HCT116 (cell line): ENCODE measurements around the gene PLD1. TPM values are rescaled to one million over a fixed set of nuclear protein-coding genes. Genes with fewer than 3 reads are reported as not detected.

ENCODE experiments used
- ATAC-seq: fragments of 200-7000 bp; cut with Tn5 transposase; 2 replicates; pipeline ENCODE4 v1.9.1; 2020; ENCODE audit warnings: mild to moderate bottlenecking, moderate library complexity
- BruUV-seq: library from RNA; stranded (reverse); fragments of 400-500 nt; replicated peaks from 2 replicates; lab custom pipeline; 2021; lab: Mats Ljungman, UMichigan
- CTCF ChIA-PET: fragments of 300-600 bp; sonication (Branson Sonifier 250); formaldehyde crosslinking; loops from one replicate; lab custom pipeline; 2021; ENCODE audit warnings: antibody characterized with exemption; lab: Charles Lee
- POLR2A ChIA-PET: fragments of 300-600, 350-600 bp; sonication (Branson Sonifier 250); formaldehyde crosslinking; loops from one replicate; lab custom pipeline; 2021; ENCODE audit warnings: antibody characterized with exemption; lab: Charles Lee
- RAD21 ChIA-PET, 2 experiments: fragments of 300-600 bp; sonication (Branson Sonifier 250); formaldehyde crosslinking; loops; one replicate each; lab custom pipeline; 2023; ENCODE audit warnings: low total read pairs in 2 of 2; ENCODE audit not compliant: uncharacterized antibody in 2 of 2, unreplicated experiment in 2 of 2, low non-redundant PET in 1 of 2; lab: Charles Lee
- DNase-seq: peaks from one replicate; pipeline ENCODE4 v3.0.0-alpha.2; 2010; ENCODE audit warnings: low read depth, low spot score
- H2AFZ ChIP-seq: fragments of 200-600 bp; shearing (Covaris generic), sonication (generic); 2 replicates; pipeline ENCODE4 v1.6.1; 2017; ENCODE audit warnings: low read depth, mixed run types, mixed read lengths, antibody characterized with exemption, low read length; ENCODE audit not compliant: poor library complexity, severe bottlenecking
- H3K27ac ChIP-seq: 2 replicates; pipeline ENCODE4 v1.5.1; 2012; ENCODE audit warnings: low read depth, low read length
- H3K27me3 ChIP-seq: fragments of 200-600 bp; sonication (generic); 2 replicates; pipeline ENCODE4 v1.6.1; 2016; ENCODE audit warnings: mixed run types, low read length, mixed read lengths; ENCODE audit not compliant: insufficient read depth
- H3K36me3 ChIP-seq, 2 experiments: fragments of 200-500 bp in 1 of 2; fragments of 200-600 bp in 1 of 2; sonication (Bioruptor generic) in 1 of 2; sonication (generic) in 1 of 2; 2 replicates each; pipeline versions ENCODE4 v1.5.1 to v1.6.1; 2014 to 2016; ENCODE audit warnings: low read length in 2 of 2, inconsistent platforms in 1 of 2, mixed read lengths in 1 of 2, mixed run types in 1 of 2; ENCODE audit not compliant: insufficient read depth in 2 of 2, control insufficient read depth in 1 of 2
- H3K4me1 ChIP-seq, 2 experiments: fragments of 200-600 bp in 1 of 2; sonication (generic) in 1 of 2; 2 replicates each; pipeline versions ENCODE4 v1.5.1 to v1.6.1; 2012 to 2017; ENCODE audit warnings: low read length in 2 of 2, inconsistent platforms in 1 of 2, mild to moderate bottlenecking in 1 of 2, mixed read lengths in 1 of 2, mixed run types in 1 of 2, moderate library complexity in 1 of 2; ENCODE audit not compliant: insufficient read depth in 2 of 2, control insufficient read depth in 1 of 2
- H3K4me2 ChIP-seq: fragments of 200-600 bp; sonication (generic); 2 replicates; pipeline ENCODE4 v1.6.1; 2017; ENCODE audit warnings: mixed run types, low read length, mixed read lengths
- H3K4me3 ChIP-seq, 2 experiments: fragments of 200-600 bp in 1 of 2; sonication (generic) in 1 of 2; replicated peaks in 1 of 2; 2 replicates each; pipeline ENCODE4 v1.5.1; 2011 to 2016; ENCODE audit warnings: low read length in 2 of 2, control low read depth in 1 of 2, low read depth in 1 of 2, mild to moderate bottlenecking in 1 of 2, mixed read lengths in 1 of 2, mixed run types in 1 of 2
- H3K79me2 ChIP-seq: fragments of 200-600 bp; sonication (generic); 2 replicates; pipeline ENCODE4 v1.6.1; 2017; ENCODE audit warnings: mild to moderate bottlenecking, mixed run types, low read length, moderate library complexity, mixed read lengths; ENCODE audit not compliant: insufficient read depth
- H3K9ac ChIP-seq: fragments of 200-600 bp; sonication (generic); 2 replicates; pipeline ENCODE4 v1.6.1; 2016; ENCODE audit warnings: low read length, mixed read lengths
- H3K9me2 ChIP-seq: fragments of 200-600 bp; sonication (generic), shearing (Covaris generic); 2 replicates; pipeline ENCODE4 v1.6.1; 2017; ENCODE audit warnings: mixed run types, mild to moderate bottlenecking, moderate library complexity; ENCODE audit not compliant: insufficient read depth
- H3K9me3 ChIP-seq, 2 experiments: fragments of 200-500 bp in 1 of 2; fragments of 200-600 bp in 1 of 2; sonication (Bioruptor generic) in 1 of 2; sonication (generic) in 1 of 2; 2 replicates each; pipeline ENCODE4 v1.6.1; 2014 to 2017; ENCODE audit warnings: low read length in 2 of 2, mixed read lengths in 2 of 2, inconsistent platforms in 1 of 2, low read depth in 1 of 2, mild to moderate bottlenecking in 1 of 2, mixed run types in 1 of 2, moderate library complexity in 1 of 2; ENCODE audit not compliant: control insufficient read depth in 1 of 2, insufficient read depth in 1 of 2
- H4K20me1 ChIP-seq: fragments of 200-600 bp; sonication (generic), shearing (Covaris generic); 2 replicates; pipeline ENCODE4 v1.6.1; 2017; ENCODE audit warnings: mixed run types, mild to moderate bottlenecking, moderate library complexity; ENCODE audit not compliant: insufficient read depth
- CTCF ChIP-seq, 3 experiments: fragments of 200-600 bp in 1 of 3; sonication (generic) in 1 of 3; IDR thresholded peaks in 2 of 3; conservative IDR thresholded peaks in 1 of 3; 2 replicates each; pipeline ENCODE4 v1.5.1; 2012 to 2017; ENCODE audit warnings: low read depth in 2 of 3, low read length in 2 of 3, antibody characterized with exemption in 1 of 3, borderline replicate concordance in 1 of 3, control low read depth in 1 of 3, mild to moderate bottlenecking in 1 of 3, mixed read lengths in 1 of 3, mixed run types in 1 of 3, moderate library complexity in 1 of 3; ENCODE audit not compliant: insufficient read depth in 1 of 3
- EZH2phosphoT487 ChIP-seq: fragments of 200-600 bp; IDR thresholded peaks from 2 replicates; pipeline ENCODE4 v1.6.1; 2018; ENCODE audit warnings: antibody characterized with exemption, borderline replicate concordance
- ZBTB33 ChIP-seq: IDR thresholded peaks from 2 replicates; pipeline ENCODE4 v1.6.1; 2011; ENCODE audit warnings: mild to moderate bottlenecking, low read length, moderate library complexity; ENCODE audit not compliant: insufficient replicate concordance; ENCODE audit errors: extremely low read depth
- ZNF274 ChIP-seq: fragments of 200-500 bp; sonication (Bioruptor generic); IDR thresholded peaks from 2 replicates; pipeline ENCODE4 v1.6.1; 2014; ENCODE audit warnings: mild to moderate bottlenecking, low read depth, low read length, inconsistent platforms
- intact Hi-C: fragments of 100-400 bp; cut with micrococcal nuclease; formaldehyde crosslinking; loops from 2 replicates; pipeline ENCODE4 v1.10.0; 2022
- total RNA-seq: library from RNA; stranded (reverse); gene quantifications from one replicate; pipeline ENCODE4 v1.2.1, GENCODE V29; 2021; ENCODE audit not compliant: unreplicated experiment

PLD1 gene
- total RNA-seq, 1 experiment from 2014 or later: 8.4 TPM

GRCh38 chr3:171792531-171792930 is 17.8 kb downstream of the PLD1 start:
- Histone ChIP-seq H3K4me1 (peaks cover 4 to 21% of the 10 kb centered on the region in 2 experiments; a peak in 3 of 4 replicates), H3K4me2 (no peak overlapping the region), H3K9me2 (no peaks in the 10 kb centered on the region), H3K4me3 (no peak overlapping the region), H3K27ac (no peak overlapping the region)
- DNase-seq (no peak), ATAC-seq (no peak)
- POLR2A ChIA-PET: interaction anchor here (1.2 kb wide), 1 partner anchor 17 kb away, joined by 6 read pairs; the partner anchor contains the start of gene PLD1
- RAD21 ChIA-PET: no interaction called here
- CTCF ChIA-PET: no interaction called here
- no TSS peak for BruUV-seq
- no peak for TF ChIP-seq ZNF274
- TF ChIP-seq ZBTB33: no peak
- no peak for TF ChIP-seq EZH2phosphoT487
- no peak for TF ChIP-seq CTCF (IDR thresholded peaks at IDR 0.05 in 2 of 3, conservative IDR thresholded peaks at IDR 0.05 in 1 of 3; ENCODE audit: borderline replicate concordance in 1 of 3, insufficient read depth in 1 of 3, low read depth in 2 of 3, low read length in 2 of 3)
- TF ChIP-seq, all 23 proteins: peak for 0
- intact Hi-C loops: no loop called here
- H3K9ac ChIP-seq: no peak overlapping the region
- no peak overlapping the region for H2AFZ ChIP-seq
- H3K27me3 ChIP-seq: no peaks in the 10 kb centered on the region
- no peaks in the 10 kb centered on the region for H3K9me3 ChIP-seq
- H3K79me2 ChIP-seq: no peaks in the 10 kb centered on the region
- H3K36me3 ChIP-seq: no peaks in the 10 kb centered on the region
- no peaks in the 10 kb centered on the region for H4K20me1 ChIP-seq
